PC-3 (cell line): ENCODE measurements around the gene SLC6A18. TPM values are rescaled to one million over a fixed set of nuclear protein-coding genes. Genes with fewer than 3 reads are reported as not detected.

Source experiments
- ATAC-seq: fragments of 200-7000 bp; cut with Tn5 transposase; 2 replicates; pipeline ENCODE4 v1.9.1; 2020; ENCODE audit warnings: mild to moderate bottlenecking, moderate library complexity
- BruUV-seq: library from RNA; stranded (reverse); fragments of 400-500 nt; replicated peaks from 2 replicates; lab custom pipeline; 2021; lab: Mats Ljungman, UMichigan
- CTCF ChIA-PET: fragments of 300-600 bp; sonication (Branson Sonifier 250); formaldehyde crosslinking; loops from one replicate; lab custom pipeline; 2022; ENCODE audit warnings: antibody characterized with exemption; lab: Charles Lee
- POLR2A ChIA-PET: fragments of 300-600 bp; sonication (Branson Sonifier 250); formaldehyde crosslinking; loops from one replicate; lab custom pipeline; 2022; ENCODE audit warnings: antibody characterized with exemption; ENCODE audit not compliant: unreplicated experiment; lab: Charles Lee
- DNase-seq: peaks from one replicate; pipeline ENCODE4 v3.0.0-alpha.2; 2015
- H2AFZ ChIP-seq: fragments of 300-600 bp; sonication (generic); 2 replicates; pipeline ENCODE4 v1.6.0; 2016; ENCODE audit warnings: antibody characterized with exemption, low read length
- H3F3A ChIP-seq: fragments of 300-600 bp; sonication (generic); one replicate; pipeline ENCODE4 v1.6.0; 2017; ENCODE audit warnings: antibody characterized with exemption, low read length, control low read depth, mild to moderate bottlenecking; ENCODE audit not compliant: unreplicated experiment
- H3K27ac ChIP-seq: fragments of 300-600 bp; sonication (generic); 2 replicates; pipeline ENCODE4 v1.5.1; 2016; ENCODE audit warnings: mild to moderate bottlenecking, low read length
- H3K27me3 ChIP-seq: fragments of 300-600 bp; sonication (generic); 2 replicates; pipeline ENCODE4 v1.6.1; 2016; ENCODE audit warnings: low read length, mixed read lengths
- H3K36me3 ChIP-seq: fragments of 300-600 bp; sonication (generic); 2 replicates; pipeline ENCODE4 v1.6.1; 2016; ENCODE audit warnings: low read depth, mixed run types, low read length, mixed read lengths
- H3K4me1 ChIP-seq: fragments of 300-600 bp; sonication (generic); 2 replicates; pipeline ENCODE4 v1.5.1; 2016; ENCODE audit warnings: low read length; ENCODE audit not compliant: insufficient read depth
- H3K4me2 ChIP-seq: fragments of 300-600 bp; sonication (generic); 2 replicates; pipeline ENCODE4 v1.6.0; 2016; ENCODE audit warnings: low read length
- H3K4me3 ChIP-seq: fragments of 300-600 bp; sonication (generic); 2 replicates; pipeline ENCODE4 v1.5.1; 2016; ENCODE audit warnings: mild to moderate bottlenecking, low read length, mixed read lengths
- H3K79me2 ChIP-seq: fragments of 300-600 bp; sonication (generic); 2 replicates; pipeline ENCODE4 v1.6.1; 2017; ENCODE audit warnings: low read length, mixed read lengths
- H3K9ac ChIP-seq: fragments of 300-600 bp; sonication (generic); 2 replicates; pipeline ENCODE4 v1.6.0; 2016; ENCODE audit warnings: mild to moderate bottlenecking, low read length
- H3K9me2 ChIP-seq: fragments of 300-600 bp; sonication (generic); replicated peaks from 2 replicates; pipeline ENCODE4 v1.6.1; 2016; ENCODE audit warnings: mixed run types, low read length, mixed read lengths
- H3K9me3 ChIP-seq: fragments of 300-600 bp; sonication (generic); 2 replicates; pipeline ENCODE4 v1.6.1; 2016; ENCODE audit warnings: low read length, mixed read lengths
- H4K20me1 ChIP-seq: fragments of 300-600 bp; sonication (generic); 2 replicates; pipeline ENCODE4 v1.6.1; 2016; ENCODE audit warnings: low read length, mixed read lengths
- CTCF ChIP-seq: fragments of 300-600 bp; sonication (generic); conservative IDR thresholded peaks from 2 replicates; pipeline ENCODE4 v1.5.1; 2017; ENCODE audit warnings: antibody characterized with exemption, low read depth, mild to moderate bottlenecking, low read length
- EZH2 ChIP-seq: fragments of 300-600 bp; sonication (generic); IDR thresholded peaks from one replicate; pipeline ENCODE4 v1.6.1; 2017; ENCODE audit warnings: antibody characterized with exemption, mild to moderate bottlenecking, low read length; ENCODE audit not compliant: unreplicated experiment
- EZH2phosphoT487 ChIP-seq: fragments of 300-600 bp; sonication (generic); IDR thresholded peaks from 2 replicates; pipeline ENCODE4 v1.6.1; 2018; ENCODE audit warnings: mild to moderate bottlenecking, antibody characterized with exemption, low read length, borderline replicate concordance
- intact Hi-C: fragments of 100-400 bp; cut with micrococcal nuclease; formaldehyde crosslinking; loops from 2 replicates; pipeline ENCODE4 v1.9.0; 2023
- total RNA-seq: library from RNA; depleted of rRNA; stranded (reverse); fragments of >200 nt; gene quantifications from 2 replicates; pipeline ENCODE4 v1.2.3, GENCODE V29; 2014

Gene SLC6A18
- total RNA-seq, 1 experiment from 2014 or later, result not detected

DNA sequence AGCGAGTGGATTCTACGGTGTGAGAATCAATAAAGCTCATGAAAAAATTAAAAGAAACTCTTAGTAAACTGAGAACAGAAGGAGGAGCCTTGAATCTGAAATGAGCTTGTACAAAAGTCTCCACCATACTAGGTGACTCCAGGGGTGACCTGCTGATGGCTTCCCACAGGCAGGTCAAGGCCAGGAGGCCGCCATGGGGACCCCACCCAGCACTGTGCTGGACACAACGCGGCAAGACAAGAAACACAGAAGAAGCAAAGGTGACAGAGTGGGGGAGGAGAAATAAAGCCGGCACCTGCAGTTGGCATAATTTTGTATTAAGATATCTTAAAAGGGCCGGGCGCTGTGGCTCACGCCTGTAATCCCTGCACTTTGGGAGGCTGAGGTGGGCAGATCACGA, 35.9 kb upstream of the SLC6A18 start:
- ATAC-seq (no peak), DNase-seq (no peak)
- BruUV-seq, result no TSS peak
- no peaks in the 10 kb centered on the region for H3K9me3 ChIP-seq
- H3F3A ChIP-seq, result no peaks in the 10 kb centered on the region
- no peaks in the 10 kb centered on the region for H3K9me2 ChIP-seq
- H3K27ac ChIP-seq, result no peak overlapping the region
- intact Hi-C loops, result no loop called here
- no peak for TF ChIP-seq CTCF
- TF ChIP-seq EZH2, result no peak
- no peak for TF ChIP-seq EZH2phosphoT487
- ChIA-PET POLR2A (no interaction called here), CTCF (no interaction called here)
- H3K79me2 ChIP-seq, result no peaks in the 10 kb centered on the region
- H3K36me3 ChIP-seq, result no peaks in the 10 kb centered on the region
- H4K20me1 ChIP-seq, result no peaks in the 10 kb centered on the region
- no peak overlapping the region for H3K4me3 ChIP-seq
- H3K9ac ChIP-seq, result no peak overlapping the region
- H2AFZ ChIP-seq, result no peak overlapping the region
- peaks cover 39% of the 10 kb centered on the region for H3K27me3 ChIP-seq
- H3K4me1 ChIP-seq, result no peaks in the 10 kb centered on the region
- no peak overlapping the region for H3K4me2 ChIP-seq

DNA sequence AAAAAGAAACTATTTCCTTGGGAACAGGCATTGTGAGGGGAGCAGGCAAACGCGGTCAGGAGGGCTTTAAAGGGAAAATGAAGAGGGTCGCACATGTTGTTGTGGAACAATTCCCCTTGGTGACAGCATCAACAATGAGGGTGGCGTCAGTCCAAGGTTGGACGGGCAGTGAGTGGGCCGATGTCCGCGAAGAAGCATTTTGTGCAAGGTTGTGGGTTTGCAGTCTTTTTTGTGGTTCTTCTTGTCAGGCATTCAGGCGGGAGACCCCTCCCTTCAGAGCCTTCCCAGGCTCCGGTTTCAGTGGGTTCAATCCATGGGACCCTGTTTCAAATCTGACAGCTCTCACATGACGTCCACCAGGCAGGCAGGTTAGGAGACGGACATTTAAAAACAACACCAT, 34.9 kb upstream of the SLC6A18 start:
- intact Hi-C loops, result no loop called here
- ATAC-seq (no peak), DNase-seq (no peak)
- Histone ChIP-seq H3K9me2 (no peaks in the 10 kb centered on the region), H3K4me3 (no peak overlapping the region), H3K9ac (no peak overlapping the region), H3F3A (no peaks in the 10 kb centered on the region), H4K20me1 (no peaks in the 10 kb centered on the region), H3K27ac (no peak overlapping the region), H3K36me3 (no peaks in the 10 kb centered on the region), H3K79me2 (no peaks in the 10 kb centered on the region), H2AFZ (no peak overlapping the region), H3K9me3 (no peaks in the 10 kb centered on the region), H3K27me3 (peaks cover 39% of the 10 kb centered on the region), H3K4me2 (no peak overlapping the region), H3K4me1 (no peaks in the 10 kb centered on the region)
- ChIA-PET CTCF (no interaction called here), POLR2A (no interaction called here)
- no TSS peak for BruUV-seq
- no peak for TF ChIP-seq EZH2
- no peak for TF ChIP-seq EZH2phosphoT487
- no peak for TF ChIP-seq CTCF

GRCh38 chr5:1190837-1191239, 34.3 kb upstream of the SLC6A18 start:
- H3K4me1 ChIP-seq, result no peaks in the 10 kb centered on the region
- DNase-seq (no peak), ATAC-seq (no peak)
- H4K20me1 ChIP-seq, result no peaks in the 10 kb centered on the region
- BruUV-seq, result no TSS peak
- ChIA-PET POLR2A (no interaction called here), CTCF (no interaction called here)
- no peak overlapping the region for H3K4me3 ChIP-seq
- no peak overlapping the region for H2AFZ ChIP-seq
- intact Hi-C loops, result no loop called here
- no peak overlapping the region for H3K27ac ChIP-seq
- H3F3A ChIP-seq, result no peaks in the 10 kb centered on the region
- no peaks in the 10 kb centered on the region for H3K9me3 ChIP-seq
- no peak overlapping the region for H3K9ac ChIP-seq
- no peaks in the 10 kb centered on the region for H3K9me2 ChIP-seq
- H3K27me3 ChIP-seq, result peaks cover 36% of the 10 kb centered on the region
- no peak overlapping the region for H3K4me2 ChIP-seq
- H3K79me2 ChIP-seq, result no peaks in the 10 kb centered on the region
- TF ChIP-seq CTCF (no peak), EZH2phosphoT487 (no peak)
- H3K36me3 ChIP-seq, result no peaks in the 10 kb centered on the region
